Loucy (cell line): ENCODE results near the gene C1orf174.

Experiments used
- H2AFZ ChIP-seq: fragments of 200-600 bp; sonication (generic); 2 replicates; pipeline ENCODE4 v1.6.0; 2016; ENCODE audit warnings: antibody characterized with exemption, mild to moderate bottlenecking, low read length, moderate library complexity
- H3F3A ChIP-seq: fragments of 200-600 bp; 2 replicates; pipeline ENCODE4 v1.6.0; 2016; ENCODE audit warnings: antibody characterized with exemption, low read depth, mild to moderate bottlenecking
- H3K27me3 ChIP-seq: fragments of 200-600 bp; sonication (generic); 2 replicates; pipeline ENCODE4 v1.6.1; 2014; ENCODE audit warnings: low read length, mild to moderate bottlenecking; ENCODE audit not compliant: insufficient read depth, poor library complexity, severe bottlenecking
- H3K36me3 ChIP-seq: fragments of 200-600 bp; sonication (generic); 2 replicates; pipeline ENCODE4 v1.6.1; 2016; ENCODE audit warnings: low read length; ENCODE audit not compliant: insufficient read depth
- H3K4me1 ChIP-seq: fragments of 200-600 bp; sonication (generic); 2 replicates; pipeline ENCODE4 v1.5.1; 2014; ENCODE audit warnings: low read length, mild to moderate bottlenecking; ENCODE audit not compliant: insufficient read depth, poor library complexity, severe bottlenecking
- H3K4me2 ChIP-seq: fragments of 200-600 bp; sonication (generic); 2 replicates; pipeline ENCODE4 v1.6.0; 2014; ENCODE audit warnings: antibody characterized with exemption, low read length, low read depth, mild to moderate bottlenecking; ENCODE audit not compliant: poor library complexity, severe bottlenecking
- H3K4me3 ChIP-seq: fragments of 200-600 bp; sonication (generic); 2 replicates; pipeline ENCODE4 v1.5.1; 2014; ENCODE audit warnings: low read length, mild to moderate bottlenecking, mixed read lengths; ENCODE audit not compliant: poor library complexity, severe bottlenecking
- H3K79me2 ChIP-seq: fragments of 200-600 bp; sonication (generic); 2 replicates; pipeline ENCODE4 v1.6.1; 2014; ENCODE audit warnings: low read length; ENCODE audit not compliant: insufficient read depth
- H3K9ac ChIP-seq: fragments of 200-600 bp; sonication (generic); 2 replicates; pipeline ENCODE4 v1.6.0; 2014; ENCODE audit warnings: mild to moderate bottlenecking, low read depth, low read length, moderate library complexity; ENCODE audit not compliant: poor library complexity, severe bottlenecking
- H3K9me2 ChIP-seq: fragments of 200-600 bp; sonication (generic); replicated peaks from 2 replicates; pipeline ENCODE4 v1.6.1; 2016; ENCODE audit warnings: low read depth, low read length, mixed read lengths
- H3K9me3 ChIP-seq: fragments of 200-600 bp; sonication (generic); 2 replicates; pipeline ENCODE4 v1.6.1; 2014; ENCODE audit warnings: mild to moderate bottlenecking, antibody characterized with exemption, low read length, low read depth; ENCODE audit not compliant: insufficient read depth
- H4K20me1 ChIP-seq: fragments of 200-600 bp; sonication (generic); 2 replicates; pipeline ENCODE4 v1.6.0; 2014; ENCODE audit warnings: antibody characterized with exemption, low read length, mild to moderate bottlenecking; ENCODE audit not compliant: insufficient read depth, poor library complexity, severe bottlenecking
- EZH2phosphoT487 ChIP-seq: fragments of 200-600 bp; IDR thresholded peaks from 2 replicates; pipeline ENCODE4 v1.6.1; 2018; ENCODE audit warnings: antibody characterized with exemption, mild to moderate bottlenecking, moderate library complexity, borderline replicate concordance
- TF ChIP-seq, protein P1 (sequence below): fragments of 200-600 bp; sonication (generic); conservative IDR thresholded peaks from 2 replicates; pipeline ENCODE4 v1.5.1; 2014; ENCODE audit warnings: mild to moderate bottlenecking, antibody characterized with exemption, low read length

C1orf174 gene

GRCh38 chr1:3910857-3911845 lies 11.1 kb upstream of the C1orf174 start:
- Histone ChIP-seq H3K9ac (no peak overlapping the region), H3K4me1 (peaks cover 1% of the 10 kb centered on the region), H3F3A (no peaks in the 10 kb centered on the region), H3K9me2 (no peaks in the 10 kb centered on the region), H3K27me3 (no peaks in the 10 kb centered on the region), H3K9me3 (no peaks in the 10 kb centered on the region), H3K79me2 (no peaks in the 10 kb centered on the region), H3K4me3 (no peak overlapping the region), H3K36me3 (no peaks in the 10 kb centered on the region), H4K20me1 (no peaks in the 10 kb centered on the region), H3K4me2 (peak overlapping the region; percentile 19), H2AFZ (no peak overlapping the region; the same call in 1 of the 2 replicates)
- TF ChIP-seq, protein P1, sequence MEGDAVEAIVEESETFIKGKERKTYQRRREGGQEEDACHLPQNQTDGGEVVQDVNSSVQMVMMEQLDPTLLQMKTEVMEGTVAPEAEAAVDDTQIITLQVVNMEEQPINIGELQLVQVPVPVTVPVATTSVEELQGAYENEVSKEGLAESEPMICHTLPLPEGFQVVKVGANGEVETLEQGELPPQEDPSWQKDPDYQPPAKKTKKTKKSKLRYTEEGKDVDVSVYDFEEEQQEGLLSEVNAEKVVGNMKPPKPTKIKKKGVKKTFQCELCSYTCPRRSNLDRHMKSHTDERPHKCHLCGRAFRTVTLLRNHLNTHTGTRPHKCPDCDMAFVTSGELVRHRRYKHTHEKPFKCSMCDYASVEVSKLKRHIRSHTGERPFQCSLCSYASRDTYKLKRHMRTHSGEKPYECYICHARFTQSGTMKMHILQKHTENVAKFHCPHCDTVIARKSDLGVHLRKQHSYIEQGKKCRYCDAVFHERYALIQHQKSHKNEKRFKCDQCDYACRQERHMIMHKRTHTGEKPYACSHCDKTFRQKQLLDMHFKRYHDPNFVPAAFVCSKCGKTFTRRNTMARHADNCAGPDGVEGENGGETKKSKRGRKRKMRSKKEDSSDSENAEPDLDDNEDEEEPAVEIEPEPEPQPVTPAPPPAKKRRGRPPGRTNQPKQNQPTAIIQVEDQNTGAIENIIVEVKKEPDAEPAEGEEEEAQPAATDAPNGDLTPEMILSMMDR: peak; percentile 83
- TF ChIP-seq EZH2phosphoT487: no peak

- H3K4me2 ChIP-seq: no peak overlapping the region
- H2AFZ ChIP-seq: no peak overlapping the region
- H3K27me3 ChIP-seq: no peaks in the 10 kb centered on the region
- no peak overlapping the region for H3K4me3 ChIP-seq
- no peaks in the 10 kb centered on the region for H3F3A ChIP-seq
- no peaks in the 10 kb centered on the region for H3K36me3 ChIP-seq
- H3K9me2 ChIP-seq: no peaks in the 10 kb centered on the region
- no peaks in the 10 kb centered on the region for H3K79me2 ChIP-seq
- H3K4me1 ChIP-seq: peaks cover 7% of the 10 kb centered on the region
- no peak for TF ChIP-seq EZH2phosphoT487
- TF ChIP-seq, protein P1: no peak
- no peaks in the 10 kb centered on the region for H3K9me3 ChIP-seq
- H3K9ac ChIP-seq: no peak overlapping the region
- no peaks in the 10 kb centered on the region for H4K20me1 ChIP-seq
Measured at GRCh38 chr1:3910049-3910731, 10.1 kb upstream of the C1orf174 start.

DNA sequence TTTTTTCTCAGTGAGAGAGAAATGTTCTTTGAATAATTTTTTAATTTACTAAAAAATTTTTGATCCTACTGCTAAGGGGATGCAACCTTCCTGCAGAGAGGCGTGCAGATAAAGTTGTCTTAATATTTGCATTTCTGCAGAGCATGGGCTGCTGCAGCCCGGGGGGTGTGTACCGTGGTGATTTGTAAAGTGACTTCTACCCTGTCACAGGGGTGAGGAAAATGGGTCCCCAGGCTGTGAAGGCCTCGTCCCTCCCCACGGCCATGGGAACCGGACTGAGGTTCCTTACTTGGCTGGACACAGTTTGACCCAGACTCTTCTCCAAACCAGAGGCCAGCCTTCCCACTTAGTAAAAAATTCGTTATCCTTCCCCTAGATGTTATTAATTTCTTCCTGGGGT lies 9.5 kb upstream of the C1orf174 start:
- no peaks in the 10 kb centered on the region for H3K9me2 ChIP-seq
- H3K79me2 ChIP-seq: no peaks in the 10 kb centered on the region
- no peak overlapping the region for H3K4me3 ChIP-seq
- H3K4me2 ChIP-seq: no peak overlapping the region
- no peaks in the 10 kb centered on the region for H3F3A ChIP-seq
- no peak overlapping the region for H2AFZ ChIP-seq
- no peaks in the 10 kb centered on the region for H4K20me1 ChIP-seq
- peaks cover 7% of the 10 kb centered on the region for H3K4me1 ChIP-seq
- TF ChIP-seq, protein P1: no peak
- TF ChIP-seq EZH2phosphoT487: no peak
- H3K27me3 ChIP-seq: no peaks in the 10 kb centered on the region
- H3K9me3 ChIP-seq: no peaks in the 10 kb centered on the region
- H3K36me3 ChIP-seq: no peaks in the 10 kb centered on the region
- no peak overlapping the region for H3K9ac ChIP-seq
